G401.6 (cell line): Measurements from ENCODE around the gene GREB1.

ENCODE experiments used
- FAIRE-seq: peaks from 2 replicates; lab custom pipeline; 2012; peaks lifted over from hg19 to GRCh38; lab: Jason Lieb, UNC

GREB1 gene

DNA sequence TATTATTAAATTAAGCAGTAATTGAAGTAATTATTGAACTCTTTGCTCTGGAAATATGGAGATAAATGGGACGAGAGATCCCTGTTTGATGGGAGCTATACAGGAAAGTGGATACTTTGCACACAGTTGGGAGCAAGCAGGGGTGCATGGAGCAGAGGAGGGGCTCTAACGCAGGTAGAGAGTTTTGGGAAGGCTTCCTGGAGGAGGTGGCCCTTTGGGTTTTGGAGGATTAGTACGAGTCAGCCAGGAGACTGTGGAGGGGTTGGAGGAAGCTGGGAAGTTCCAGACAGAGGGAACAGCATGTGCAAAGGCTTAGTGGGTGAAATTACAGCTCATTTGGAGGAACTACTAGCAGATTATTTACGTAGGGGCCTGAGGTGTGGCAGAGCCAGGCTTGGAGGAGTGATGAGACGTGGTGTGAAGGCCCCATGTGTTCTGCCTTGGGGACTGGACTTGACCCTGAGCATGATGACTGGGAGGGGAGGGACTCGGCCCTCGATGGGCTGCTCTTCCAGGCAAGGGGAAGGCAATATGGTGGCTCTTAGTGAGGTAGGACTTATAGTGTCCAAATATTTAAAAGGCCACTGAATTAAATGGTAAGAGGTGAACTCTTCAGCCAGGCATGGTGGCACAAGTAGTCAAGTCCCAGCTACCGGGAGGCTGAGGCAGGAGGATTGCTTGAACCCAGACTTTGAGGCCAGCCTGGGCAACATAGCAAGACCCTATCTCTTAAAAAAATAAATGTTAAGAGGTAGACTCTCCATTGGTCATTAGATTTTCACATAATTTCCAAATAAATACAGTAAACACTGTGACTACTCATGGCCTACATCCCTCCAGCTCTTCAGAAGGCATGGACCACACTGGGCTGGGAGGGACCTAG is 30.2 kb downstream of the GREB1 start:
- no peak for FAIRE-seq

DNA sequence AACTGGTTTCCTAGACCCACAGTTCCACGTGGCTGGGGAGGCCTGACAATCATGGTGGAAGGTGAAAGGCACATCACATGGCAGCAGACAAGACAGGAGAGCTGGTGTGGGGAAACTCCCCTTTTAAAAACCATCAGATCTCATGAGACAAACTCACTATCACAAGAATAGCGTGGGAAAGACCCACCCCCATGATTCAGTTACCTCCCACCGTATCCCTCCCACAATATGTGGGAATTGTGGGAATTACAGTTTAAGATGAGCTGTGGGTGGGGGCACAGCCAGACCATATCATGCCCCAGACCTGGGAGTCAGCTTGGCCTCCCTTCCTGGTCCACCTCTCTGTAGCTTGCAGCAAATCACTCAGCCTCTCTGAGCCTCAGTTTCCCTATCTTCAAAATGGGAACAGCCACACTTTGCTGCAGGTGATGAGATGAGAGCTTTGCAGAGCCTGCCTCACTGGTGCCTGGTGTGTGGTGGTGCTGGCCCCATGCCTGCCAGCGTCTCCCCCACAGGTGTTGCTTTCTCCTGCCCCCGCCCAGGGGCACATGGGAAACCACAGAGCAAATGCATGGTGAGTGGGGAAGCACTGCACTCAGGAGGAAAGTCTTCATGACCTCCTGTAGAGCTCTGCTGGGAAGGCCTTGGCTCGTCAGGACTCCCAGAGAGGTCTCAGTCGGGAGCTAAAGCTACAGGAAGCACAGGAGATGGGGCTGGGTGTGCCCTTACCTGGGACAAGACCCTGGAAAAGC is 31.1 kb downstream of the GREB1 start:
- no peak for FAIRE-seq

DNA sequence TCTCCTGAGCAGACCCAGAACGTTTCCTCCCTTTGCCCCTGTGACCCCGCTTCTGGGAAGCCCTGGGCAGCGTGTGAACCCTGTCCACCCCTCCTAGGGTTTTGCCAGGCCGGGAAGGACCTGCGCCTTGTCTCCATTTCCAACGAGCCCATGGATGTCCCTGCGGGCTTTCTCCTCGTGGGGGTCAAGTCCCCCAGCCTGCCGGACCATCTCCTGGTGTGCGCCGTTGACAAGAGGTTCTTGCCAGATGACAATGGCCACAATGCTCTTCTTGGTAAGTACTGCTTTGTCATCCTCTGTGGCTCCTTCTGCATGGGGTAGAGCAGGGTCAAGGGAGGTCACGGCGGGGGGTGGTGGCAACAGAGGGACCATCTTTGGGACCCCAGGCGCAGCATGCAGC is 32.5 kb downstream of the GREB1 start:
- FAIRE-seq, result no peak

DNA sequence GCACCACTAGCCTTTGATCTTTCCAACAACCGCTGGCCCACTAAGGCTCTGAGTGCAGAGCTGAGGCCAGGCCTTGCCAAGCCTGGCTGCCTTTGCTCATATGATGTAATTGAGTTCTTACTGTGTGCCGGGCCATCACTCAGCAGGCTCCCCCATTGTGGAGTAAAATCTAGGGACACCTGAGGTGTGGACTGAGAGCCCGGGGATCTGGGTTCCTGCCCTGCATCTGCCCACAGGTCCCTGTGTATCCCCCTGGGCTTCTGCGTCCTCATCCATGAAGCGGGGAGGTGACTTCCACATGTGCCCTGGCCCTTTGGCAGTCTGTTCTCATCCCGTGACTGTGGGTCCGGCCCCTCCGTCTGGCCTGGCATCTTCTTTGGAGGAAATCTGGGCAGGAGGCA is 33.8 kb downstream of the GREB1 start:
- FAIRE-seq, result no peak

DNA sequence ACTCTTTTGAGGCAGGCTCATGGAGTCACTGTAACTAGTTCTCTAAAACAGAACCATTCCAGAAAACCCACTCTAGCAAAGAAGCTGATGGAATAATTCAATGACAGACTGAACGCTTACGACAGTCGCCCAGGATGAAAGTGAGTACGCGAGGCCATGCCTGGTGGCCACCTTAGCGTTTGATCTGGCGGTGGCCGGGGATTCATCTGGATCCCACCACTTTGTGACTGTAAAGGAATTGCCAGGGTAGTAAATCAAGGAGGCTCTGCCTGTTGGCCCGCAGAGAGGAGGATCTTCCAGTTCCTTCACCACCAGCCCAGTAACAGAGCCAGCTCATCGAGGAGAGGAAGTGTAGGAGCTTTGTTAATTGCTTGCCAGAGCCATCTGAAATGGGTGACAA is 34.6 kb downstream of the GREB1 start:
- no peak for FAIRE-seq

DNA sequence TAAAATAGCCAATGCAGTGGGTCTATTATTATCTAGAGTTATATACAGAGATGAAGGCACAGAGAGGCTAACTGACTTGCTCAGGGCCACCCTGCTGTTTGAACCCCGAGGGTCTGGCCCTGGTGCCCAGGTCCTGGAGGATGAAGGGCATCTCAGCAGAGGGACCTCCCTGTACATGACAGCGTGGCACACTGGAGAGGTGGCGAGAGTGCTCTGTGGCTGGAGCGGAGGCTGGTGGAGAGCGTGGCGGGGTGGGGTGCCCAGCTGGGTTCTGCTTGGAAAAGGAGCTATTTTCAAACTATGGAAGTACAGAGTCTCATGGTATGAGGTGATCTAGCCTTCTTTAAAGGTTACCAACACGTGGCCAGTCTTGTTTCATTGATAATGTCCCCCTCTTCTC is 35.8 kb downstream of the GREB1 start:
- no peak for FAIRE-seq

DNA sequence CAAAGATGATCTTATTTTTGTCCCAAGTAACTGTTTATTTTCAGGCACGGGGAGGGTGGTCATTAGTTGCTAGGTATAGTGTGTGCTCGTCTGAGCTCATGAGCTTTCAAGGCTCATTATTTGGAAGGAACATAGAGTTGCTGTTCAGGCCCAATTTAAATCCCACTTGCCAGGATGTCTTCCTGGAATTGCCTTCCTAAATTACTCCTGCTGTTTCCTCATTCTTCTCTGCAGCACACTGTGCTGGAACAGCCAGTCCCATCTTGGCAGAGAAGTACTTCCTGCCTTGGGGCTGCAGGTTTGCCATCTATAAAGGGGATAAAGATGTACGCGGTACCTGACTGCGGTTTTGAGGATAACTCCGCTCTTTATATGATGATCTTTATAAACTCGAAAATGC is 37.3 kb downstream of the GREB1 start:
- FAIRE-seq, result no peak

DNA sequence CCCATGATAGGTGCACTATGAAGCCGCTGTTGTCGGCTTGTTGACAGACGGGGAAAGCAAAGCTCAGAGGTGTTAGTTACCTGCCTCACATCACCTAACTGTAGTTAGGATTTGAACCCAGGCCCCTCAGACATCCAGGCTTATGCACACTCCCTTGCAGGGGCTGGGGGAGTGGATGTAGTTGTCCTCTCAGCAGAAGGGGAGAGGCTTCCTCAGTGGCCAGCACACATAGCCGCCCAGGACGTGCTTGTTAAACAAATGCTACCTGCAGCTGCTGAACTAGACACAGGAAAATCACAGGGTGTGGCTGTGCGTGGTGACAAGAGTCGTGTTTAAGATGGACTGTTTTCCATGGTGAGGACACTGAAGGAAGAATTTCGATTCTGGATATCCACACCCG is 39.2 kb downstream of the GREB1 start:
- no peak for FAIRE-seq

DNA sequence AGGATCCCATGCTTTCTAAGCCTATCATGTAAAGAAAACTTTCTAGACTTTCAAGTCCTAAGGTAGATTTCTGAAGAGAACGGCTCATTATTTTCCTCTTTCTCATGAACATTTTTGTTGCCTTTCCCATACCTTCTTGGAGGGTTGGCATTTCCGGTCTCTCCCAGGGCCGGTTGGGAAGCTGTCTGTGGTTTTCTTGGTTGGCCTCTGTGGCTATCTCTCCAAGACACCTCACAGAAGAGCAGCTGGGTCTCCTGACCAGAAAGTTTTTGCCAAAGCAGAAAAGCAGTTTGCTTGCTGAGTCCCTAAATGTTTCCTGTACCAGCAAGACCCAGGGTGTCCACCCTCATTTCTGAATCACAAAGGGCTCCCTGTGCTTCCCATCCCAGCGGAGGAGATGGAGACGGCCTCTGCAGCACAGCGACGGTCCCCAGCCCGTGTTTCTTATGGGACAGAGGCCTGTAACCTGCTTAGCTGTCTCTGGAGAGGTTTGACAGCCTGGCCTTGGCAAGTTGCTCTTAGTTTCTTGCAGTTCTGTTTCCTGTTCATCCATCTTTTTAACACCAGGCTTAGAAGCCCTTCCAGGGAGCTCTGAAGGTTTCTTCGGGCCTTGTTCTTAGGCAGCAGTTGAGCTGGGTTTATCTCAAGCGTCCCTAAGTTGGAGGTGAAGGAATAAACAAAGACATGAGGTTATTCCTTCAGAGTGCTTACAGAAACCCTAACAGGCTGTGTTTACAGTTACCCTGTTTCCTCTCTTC is 39.8 kb downstream of the GREB1 start:
- FAIRE-seq, result no peak

DNA sequence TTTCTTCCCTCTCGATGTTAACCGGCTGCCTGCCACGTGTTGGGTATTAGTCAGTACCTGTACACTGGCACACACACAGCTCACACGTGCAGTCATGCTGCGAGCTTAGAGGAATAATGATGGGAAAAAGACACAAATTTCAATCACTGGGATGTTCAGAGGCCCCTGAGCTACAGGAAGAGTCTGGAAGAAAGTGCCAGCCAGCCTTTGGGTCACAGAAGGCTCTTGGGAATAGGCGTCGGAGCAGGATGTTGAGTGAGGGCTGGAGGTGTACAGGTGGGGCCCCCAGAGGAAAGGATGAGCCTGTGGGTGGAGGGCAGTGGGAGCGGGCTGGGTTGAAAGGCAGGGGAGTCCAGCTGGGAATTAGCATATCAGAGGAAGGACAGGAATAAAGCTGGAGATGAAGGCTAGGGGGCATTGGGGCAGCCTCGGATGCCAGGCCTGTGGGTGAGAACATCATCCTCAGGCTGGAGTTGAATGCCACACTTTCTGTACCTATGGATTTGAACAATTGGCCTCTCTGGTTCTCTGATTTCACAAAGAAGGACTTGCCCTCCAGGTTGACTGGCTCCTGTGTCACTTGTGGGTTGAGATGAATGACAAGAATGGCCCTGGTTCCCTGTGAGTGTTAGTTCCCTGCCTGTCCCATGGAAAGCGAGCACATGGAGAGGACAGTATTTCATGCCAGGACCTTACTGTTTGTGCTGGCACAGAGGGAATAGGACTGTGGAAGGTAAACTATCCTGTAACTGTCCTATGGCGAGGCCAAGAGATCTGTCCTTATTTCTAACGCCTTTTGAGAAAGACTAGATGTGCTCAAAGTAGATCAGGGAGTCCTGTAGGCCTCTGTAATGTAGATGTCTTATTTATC is 40.6 kb downstream of the GREB1 start:
- no peak for FAIRE-seq

DNA sequence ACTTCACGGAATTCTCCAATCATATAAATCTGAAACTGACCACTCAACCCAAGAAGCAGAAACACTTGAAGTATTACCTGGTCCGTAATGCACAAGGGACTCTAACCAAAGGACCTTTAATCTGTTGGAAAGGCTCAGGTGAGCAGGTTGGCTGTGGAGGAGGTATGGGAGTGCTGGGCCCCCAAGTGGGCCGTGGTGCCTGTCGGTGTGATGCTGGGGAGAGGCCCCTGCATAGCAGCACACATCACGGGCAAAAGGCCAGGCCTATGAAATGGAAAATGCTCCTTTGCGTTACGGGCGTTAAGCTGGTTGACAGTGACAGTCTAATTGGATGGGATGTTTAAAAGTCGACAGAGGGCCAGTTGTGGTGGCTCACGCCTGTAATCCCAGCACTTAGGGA is 42.6 kb downstream of the GREB1 start:
- no peak for FAIRE-seq

DNA sequence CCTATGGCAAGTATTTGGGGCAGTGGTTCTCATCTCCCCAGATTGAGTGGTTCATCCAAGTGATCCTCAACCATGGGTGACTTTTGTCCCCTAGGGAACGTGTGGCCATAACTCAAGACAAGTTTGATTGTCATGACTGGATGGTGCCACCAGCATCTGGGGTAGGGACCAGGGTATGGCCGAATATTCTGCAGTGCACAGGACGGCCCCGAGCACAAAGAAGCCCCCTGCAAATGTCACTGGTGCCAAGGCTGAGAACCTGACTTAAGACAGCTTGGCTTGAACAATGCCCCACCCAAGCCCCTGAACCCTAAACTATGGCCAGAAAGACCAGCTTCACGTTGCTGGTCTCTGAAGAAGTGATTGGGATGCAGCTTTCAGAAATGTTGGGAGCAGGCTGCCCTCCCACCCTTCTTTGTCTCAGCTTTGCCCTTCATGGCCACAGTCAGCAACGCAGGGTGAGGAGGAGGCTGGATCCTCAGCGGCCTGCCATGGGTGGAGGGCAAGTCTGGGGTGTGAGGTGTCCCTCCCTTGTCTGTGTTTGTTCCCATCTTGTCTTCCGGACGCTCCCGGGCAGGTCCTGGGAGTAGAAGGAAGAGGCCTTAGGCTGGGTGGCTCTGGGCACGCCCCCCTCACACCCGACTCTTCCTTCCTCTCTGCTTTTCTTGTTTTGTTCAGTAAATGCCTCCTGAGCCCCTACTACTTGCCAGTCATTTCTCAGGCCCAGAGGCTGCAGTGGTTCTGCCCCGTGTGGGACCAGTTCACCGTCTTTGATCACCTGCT is 43.4 kb downstream of the GREB1 start:
- no peak for FAIRE-seq

DNA sequence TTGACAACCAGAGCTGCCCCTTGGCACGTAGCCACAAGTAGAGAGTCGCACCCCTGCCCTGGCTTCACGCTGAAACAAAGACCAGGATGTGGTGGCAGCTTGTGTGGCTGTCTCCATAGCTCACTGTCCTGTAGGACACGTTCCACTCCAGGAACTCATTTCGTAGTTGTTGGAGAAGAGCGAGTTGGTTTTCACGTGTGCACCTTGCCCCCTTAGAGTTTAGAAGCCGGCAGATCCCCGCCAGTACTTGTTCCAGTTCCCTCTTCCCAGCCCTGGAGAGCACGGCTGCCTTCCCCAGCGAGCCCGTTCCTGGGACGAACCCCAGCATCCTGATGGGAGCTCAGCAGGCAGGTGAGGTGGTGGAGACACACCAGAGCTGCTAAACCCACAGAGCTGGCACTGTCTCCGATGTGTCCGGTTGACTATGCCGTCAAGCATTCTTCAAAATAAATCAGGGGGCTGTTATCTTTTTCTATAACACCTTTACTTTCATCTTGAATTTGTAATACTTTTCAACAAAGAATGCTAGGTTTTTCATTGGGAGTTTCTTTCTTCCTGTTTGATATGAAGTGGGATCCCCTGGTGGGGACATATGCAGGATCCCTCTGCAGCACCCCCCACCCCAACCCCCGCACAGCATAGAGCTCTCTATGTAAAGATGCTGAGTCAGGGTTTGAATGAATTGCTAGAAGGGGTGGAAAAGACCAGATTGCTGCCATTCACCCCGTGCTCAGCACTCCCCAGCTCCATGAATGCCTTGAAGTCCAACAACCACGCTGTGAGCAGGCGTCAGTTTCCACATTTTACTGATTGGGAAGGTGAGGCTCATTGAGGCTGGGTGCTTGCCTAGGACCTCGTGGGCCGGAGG is 44.5 kb downstream of the GREB1 start:
- FAIRE-seq, result no peak

DNA sequence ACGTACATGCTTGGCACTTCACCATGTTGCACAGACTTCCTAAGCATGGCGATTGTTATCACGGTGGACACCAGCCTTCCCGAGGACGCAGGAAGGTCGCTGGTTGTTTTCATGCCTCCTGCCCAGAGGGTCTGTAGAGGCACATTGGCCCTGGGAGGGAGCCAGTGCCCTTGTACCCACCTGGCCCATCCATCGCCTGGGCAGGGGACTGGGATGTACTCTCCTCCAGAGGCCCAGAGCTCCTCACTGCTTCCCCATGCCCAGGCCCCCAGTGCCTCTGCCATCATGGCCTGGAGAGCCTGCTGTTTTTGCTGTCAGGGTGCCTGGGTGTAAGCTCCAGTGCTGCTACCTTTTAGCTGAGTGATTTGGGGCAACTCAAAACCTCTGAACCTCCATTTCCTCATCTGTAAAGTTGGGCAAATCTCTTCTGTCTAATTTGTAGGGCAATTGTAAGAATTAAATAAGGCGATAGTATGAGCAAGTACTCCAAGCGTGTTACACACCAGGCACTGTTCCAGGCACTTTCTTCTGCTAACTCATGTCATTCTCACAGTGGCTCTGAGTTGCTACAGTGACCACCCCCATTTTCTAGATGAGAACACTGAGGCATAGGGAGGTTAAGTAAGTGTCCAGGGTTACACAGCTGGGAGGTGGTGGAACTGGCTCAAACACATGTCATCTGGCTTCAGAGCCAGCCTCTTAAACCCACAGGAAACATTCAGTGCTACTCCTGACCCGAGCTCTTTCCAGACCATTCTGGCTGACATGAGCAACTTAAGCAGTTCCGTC is 45.3 kb downstream of the GREB1 start:
- FAIRE-seq, result no peak

DNA sequence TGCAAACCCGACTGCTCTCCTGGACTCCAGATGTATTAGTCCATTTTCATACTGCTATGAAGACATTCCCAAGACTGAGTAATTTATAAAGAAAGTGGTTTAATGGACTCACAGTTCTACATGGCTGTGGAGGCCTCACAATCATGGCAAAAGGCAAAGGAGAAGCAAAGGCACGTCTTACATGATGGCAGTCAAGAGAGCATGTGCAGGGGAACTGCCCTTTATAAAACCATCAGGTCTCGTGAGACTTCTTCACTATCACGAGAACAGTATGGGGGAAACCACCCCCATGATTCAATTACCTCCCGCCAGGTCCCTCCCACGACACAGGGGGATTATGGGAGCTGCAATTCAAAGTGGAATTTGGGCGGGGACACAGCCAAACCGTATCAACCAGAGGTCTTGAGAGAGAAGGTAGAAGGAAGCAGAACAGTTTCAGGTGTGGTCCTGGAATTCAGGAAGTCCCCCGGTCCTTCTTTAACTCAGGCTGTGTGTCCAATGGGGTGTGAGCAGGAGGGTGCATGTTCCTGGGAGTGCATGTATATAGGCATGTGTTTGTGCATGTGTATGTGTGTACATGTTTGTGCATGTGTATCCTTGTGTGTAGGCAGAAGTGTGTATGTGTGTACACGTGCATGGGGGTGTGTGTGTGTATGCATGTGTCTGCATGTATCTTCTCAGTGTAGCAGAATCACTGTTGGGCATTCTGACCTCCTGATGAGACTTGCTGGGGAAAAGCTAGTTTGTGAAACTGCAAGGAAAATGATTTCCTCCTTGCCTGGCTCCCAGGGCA is 46.2 kb downstream of the GREB1 start:
- no peak for FAIRE-seq

DNA sequence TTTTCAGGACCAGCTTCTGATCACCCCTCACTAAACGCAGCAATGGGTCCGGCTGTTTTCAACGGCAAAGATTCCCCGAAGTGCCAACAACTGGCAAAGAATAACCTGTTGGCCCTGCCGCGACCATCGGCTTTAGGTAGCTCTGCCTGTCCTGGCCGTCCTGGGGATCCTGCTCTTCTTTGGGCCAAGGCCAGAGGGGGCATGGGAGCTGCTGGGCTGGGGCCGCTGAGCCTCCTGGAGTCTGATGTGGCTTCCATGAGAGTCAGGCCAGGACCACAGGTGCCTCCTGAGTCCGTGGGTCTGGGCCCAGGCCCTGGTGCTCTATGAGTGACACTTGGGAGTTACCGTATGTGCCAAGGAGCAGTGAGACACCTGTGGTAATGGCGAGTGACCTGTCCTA is 46.9 kb downstream of the GREB1 start:
- no peak for FAIRE-seq

DNA sequence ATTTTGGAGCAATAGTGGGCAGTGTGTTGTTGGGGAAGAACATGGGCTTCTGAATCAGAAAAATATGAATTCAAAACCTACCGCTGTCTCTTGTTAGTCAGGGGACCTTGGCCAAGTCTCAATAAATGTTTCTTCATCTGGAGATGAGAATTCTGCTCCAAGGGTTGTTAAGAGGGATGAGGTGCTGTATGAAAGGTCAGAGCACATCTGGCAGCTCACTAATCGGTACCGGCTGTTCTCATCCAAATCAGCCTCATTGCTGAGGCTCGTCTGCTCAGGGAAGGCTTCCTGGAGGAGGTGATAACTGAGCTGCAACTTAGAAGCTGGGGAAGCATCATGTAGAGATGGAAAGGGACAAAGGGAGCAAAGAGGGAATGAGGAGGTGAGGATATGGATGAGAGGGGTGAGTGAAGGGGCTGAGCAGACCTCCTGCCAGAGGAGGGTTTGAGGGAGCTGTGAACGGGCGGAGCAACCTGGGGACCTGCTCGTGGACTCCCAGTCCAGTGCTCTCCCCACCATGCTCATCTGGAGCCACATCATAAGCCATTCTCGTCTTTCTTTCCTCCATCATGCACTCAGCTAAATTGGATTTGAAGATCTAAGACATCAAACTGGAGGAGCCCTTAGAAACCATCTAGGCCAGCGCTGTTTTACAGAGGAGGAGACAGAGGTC is 47.4 kb downstream of the GREB1 start:
- no peak for FAIRE-seq
